Measurements from ENCODE around the gene ATF7IP2.
"Not testable (repeated sequence)": the region's sequence is repeated elsewhere in the genome, so short reads cannot be mapped to it uniquely, and the experiment has no call there.

The ATF7IP2 gene

GRCh38 chr16:10361747-10362076 is 24.1 kb upstream of the ATF7IP2 start:
- H3K9ac ChIP-seq (ENCODE audit: low read depth, low read length); H3K9me3 ChIP-seq (ENCODE audit: insufficient read depth, low read depth, low read length); H3K27ac ChIP-seq (ENCODE audit: low read depth, low read length); H3K36me3 ChIP-seq (ENCODE audit: insufficient read depth, low read length); H3K4me3 ChIP-seq (ENCODE audit: low read length); H3K4me1 ChIP-seq (ENCODE audit: insufficient read depth, low read length); H3K27me3 ChIP-seq (ENCODE audit: insufficient read depth, low read length): not testable (repeated sequence)
- WGBS: 96% methylated on average over 8 of the region's 8 CpGs

GRCh38 chr16:10362077-10362863 is 23.6 kb upstream of the ATF7IP2 start:
- H3K4me3 ChIP-seq (ENCODE audit: low read length): no peak overlapping the region

GRCh38 chr16:10362864-10363197 is 23.0 kb upstream of the ATF7IP2 start:
- 92% methylated on average over 4 of the region's 4 CpGs for WGBS
- not testable (repeated sequence) for H3K36me3 ChIP-seq (ENCODE audit: insufficient read depth, low read length); H3K27ac ChIP-seq (ENCODE audit: low read depth, low read length)

More at GRCh38 chr16:10362077-10362863, 23.6 kb upstream of the ATF7IP2 start:
- WGBS: 97% methylated on average over 9 of the region's 9 CpGs
- Histone ChIP-seq H3K36me3 (ENCODE audit: insufficient read depth, low read length) (no peaks in the 10 kb centered on the region), H3K4me1 (ENCODE audit: insufficient read depth, low read length) (no peaks in the 10 kb centered on the region), H3K9ac (ENCODE audit: low read depth, low read length) (no peak overlapping the region), H3K27me3 (ENCODE audit: insufficient read depth, low read length) (no peaks in the 10 kb centered on the region), H3K27ac (ENCODE audit: low read depth, low read length) (no peak overlapping the region), H3K9me3 (ENCODE audit: insufficient read depth, low read depth, low read length) (no peaks in the 10 kb centered on the region)

GRCh38 chr16:10366619-10367018 is 19.2 kb upstream of the ATF7IP2 start:
- WGBS: 98% methylated on average over 6 of the region's 8 CpGs
- not testable (repeated sequence) for H3K27me3 ChIP-seq (ENCODE audit: insufficient read depth, low read length); H3K27ac ChIP-seq (ENCODE audit: low read depth, low read length); H3K9ac ChIP-seq (ENCODE audit: low read depth, low read length); H3K36me3 ChIP-seq (ENCODE audit: insufficient read depth, low read length); H3K4me1 ChIP-seq (ENCODE audit: insufficient read depth, low read length); H3K9me3 ChIP-seq (ENCODE audit: insufficient read depth, low read depth, low read length); H3K4me3 ChIP-seq (ENCODE audit: low read length)

More at GRCh38 chr16:10362864-10363197, 23.0 kb upstream of the ATF7IP2 start:
- not testable (repeated sequence) for H3K4me3 ChIP-seq (ENCODE audit: low read length); H3K9ac ChIP-seq (ENCODE audit: low read depth, low read length); H3K9me3 ChIP-seq (ENCODE audit: insufficient read depth, low read depth, low read length); H3K4me1 ChIP-seq (ENCODE audit: insufficient read depth, low read length); H3K27me3 ChIP-seq (ENCODE audit: insufficient read depth, low read length)

GRCh38 chr16:10367616-10368188 is 18.2 kb upstream of the ATF7IP2 start:
- Histone ChIP-seq H3K9ac (ENCODE audit: low read depth, low read length) (no peak overlapping the region), H3K36me3 (ENCODE audit: insufficient read depth, low read length) (no peaks in the 10 kb centered on the region), H3K27me3 (ENCODE audit: insufficient read depth, low read length) (no peaks in the 10 kb centered on the region), H3K4me1 (ENCODE audit: insufficient read depth, low read length) (no peaks in the 10 kb centered on the region), H3K9me3 (ENCODE audit: insufficient read depth, low read depth, low read length) (no peaks in the 10 kb centered on the region), H3K4me3 (ENCODE audit: low read length) (no peak overlapping the region), H3K27ac (ENCODE audit: low read depth, low read length) (no peak overlapping the region)
- WGBS: 92% methylated on average over 1 of the region's 5 CpGs

- Histone ChIP-seq H3K27me3 (ENCODE audit: insufficient read depth, low read length) (no peaks in the 10 kb centered on the region), H3K4me3 (ENCODE audit: low read length) (no peak overlapping the region), H3K9me3 (ENCODE audit: insufficient read depth, low read depth, low read length) (no peaks in the 10 kb centered on the region), H3K9ac (ENCODE audit: low read depth, low read length) (no peak overlapping the region), H3K36me3 (ENCODE audit: insufficient read depth, low read length) (no peaks in the 10 kb centered on the region), H3K4me1 (ENCODE audit: insufficient read depth, low read length) (no peaks in the 10 kb centered on the region), H3K27ac (ENCODE audit: low read depth, low read length) (no peak overlapping the region)
- WGBS: 81% methylated on average over 2 of the region's 2 CpGs
Measured at GRCh38 chr16:10368969-10369551, 16.8 kb upstream of the ATF7IP2 start.

- WGBS: 88% methylated on average over 4 of the region's 4 CpGs
- Histone ChIP-seq H3K36me3 (ENCODE audit: insufficient read depth, low read length) (no peaks in the 10 kb centered on the region), H3K27me3 (ENCODE audit: insufficient read depth, low read length) (no peaks in the 10 kb centered on the region), H3K9ac (ENCODE audit: low read depth, low read length) (no peak overlapping the region), H3K4me1 (ENCODE audit: insufficient read depth, low read length) (no peaks in the 10 kb centered on the region), H3K9me3 (ENCODE audit: insufficient read depth, low read depth, low read length) (no peaks in the 10 kb centered on the region), H3K27ac (ENCODE audit: low read depth, low read length) (no peak overlapping the region), H3K4me3 (ENCODE audit: low read length) (no peak overlapping the region)
Measured at GRCh38 chr16:10370096-10370726, 15.7 kb upstream of the ATF7IP2 start.

GRCh38 chr16:10371592-10371991 is 14.3 kb upstream of the ATF7IP2 start:
- Histone ChIP-seq H3K4me1 (ENCODE audit: insufficient read depth, low read length) (no peaks in the 10 kb centered on the region), H3K27me3 (ENCODE audit: insufficient read depth, low read length) (no peaks in the 10 kb centered on the region), H3K27ac (ENCODE audit: low read depth, low read length) (no peak overlapping the region), H3K36me3 (ENCODE audit: insufficient read depth, low read length) (no peaks in the 10 kb centered on the region), H3K9me3 (ENCODE audit: insufficient read depth, low read depth, low read length) (no peaks in the 10 kb centered on the region), H3K9ac (ENCODE audit: low read depth, low read length) (no peak overlapping the region), H3K4me3 (ENCODE audit: low read length) (no peak overlapping the region)
- WGBS: 100% methylated on average over 2 of the region's 2 CpGs

- 91% methylated on average over 1 of the region's 1 CpG for WGBS
- Histone ChIP-seq H3K27ac (ENCODE audit: low read depth, low read length) (no peak overlapping the region), H3K9me3 (ENCODE audit: insufficient read depth, low read depth, low read length) (no peaks in the 10 kb centered on the region), H3K9ac (ENCODE audit: low read depth, low read length) (no peak overlapping the region), H3K4me3 (ENCODE audit: low read length) (no peak overlapping the region), H3K4me1 (ENCODE audit: insufficient read depth, low read length) (no peaks in the 10 kb centered on the region), H3K27me3 (ENCODE audit: insufficient read depth, low read length) (no peaks in the 10 kb centered on the region), H3K36me3 (ENCODE audit: insufficient read depth, low read length) (no peaks in the 10 kb centered on the region)
Measured at GRCh38 chr16:10373556-10373955, 12.3 kb upstream of the ATF7IP2 start.

- Histone ChIP-seq H3K27ac (ENCODE audit: low read depth, low read length) (no peak overlapping the region), H3K9me3 (ENCODE audit: insufficient read depth, low read depth, low read length) (no peaks in the 10 kb centered on the region), H3K36me3 (ENCODE audit: insufficient read depth, low read length) (no peaks in the 10 kb centered on the region), H3K27me3 (ENCODE audit: insufficient read depth, low read length) (no peaks in the 10 kb centered on the region), H3K9ac (ENCODE audit: low read depth, low read length) (no peak overlapping the region), H3K4me3 (ENCODE audit: low read length) (no peak overlapping the region), H3K4me1 (ENCODE audit: insufficient read depth, low read length) (no peaks in the 10 kb centered on the region)
- no CpG with 5 or more reads among the region's 1 CpG for WGBS
Measured at GRCh38 chr16:10376229-10376628, 9.6 kb upstream of the ATF7IP2 start.

GRCh38 chr16:10383626-10384025 is 2.2 kb upstream of the ATF7IP2 start:
- H3K9me3 ChIP-seq (ENCODE audit: insufficient read depth, low read depth, low read length): no peaks in the 10 kb centered on the region
- WGBS: 93% methylated on average over 3 of the region's 3 CpGs
- H3K4me3 ChIP-seq (ENCODE audit: low read length): no peak overlapping the region
- no peaks in the 10 kb centered on the region; the same call in 1 of the 2 replicates for H3K27me3 ChIP-seq (ENCODE audit: insufficient read depth, low read length)
- H3K9ac ChIP-seq (ENCODE audit: low read depth, low read length): no peak overlapping the region
- H3K27ac ChIP-seq (ENCODE audit: low read depth, low read length): no peak overlapping the region
- H3K36me3 ChIP-seq (ENCODE audit: insufficient read depth, low read length): no peaks in the 10 kb centered on the region
- H3K4me1 ChIP-seq (ENCODE audit: insufficient read depth, low read length): 0 out of 2 replicates have a peak, but pooled peaks cover 4% of the 10 kb centered on the region
